ENCODE data around the gene PPP1R37. TPM values are rescaled to one million over a fixed set of nuclear protein-coding genes. Genes with fewer than 3 reads are reported as not detected.

PPP1R37 gene
- total RNA-seq, 4 donors from 2014 or later, result 22.1 to 44.1 (median 33.5) TPM

DNA sequence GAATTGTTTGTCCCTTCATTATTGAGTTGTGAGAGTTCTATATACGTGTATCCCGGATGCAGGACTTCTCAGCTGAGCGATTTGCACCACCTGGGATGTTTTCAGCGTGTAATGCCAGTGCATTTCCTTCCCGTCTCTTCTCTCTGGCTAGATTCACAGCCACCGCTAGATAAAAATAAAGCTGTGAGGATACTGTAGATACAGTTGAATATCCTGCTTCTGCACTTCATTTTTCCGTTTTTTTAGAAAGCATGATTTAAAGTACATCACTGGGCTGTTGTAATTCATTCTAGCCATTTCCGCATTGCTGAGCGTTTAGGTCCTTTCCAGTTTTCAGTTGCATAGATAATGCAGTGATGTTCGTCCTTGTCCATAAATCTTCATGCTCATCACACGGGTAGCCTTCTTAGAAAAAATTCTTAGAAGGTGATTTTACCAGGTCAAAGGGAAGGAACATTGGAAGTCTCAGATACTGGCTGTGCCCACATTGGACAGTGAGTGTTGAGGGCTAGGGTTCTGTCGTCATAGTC, 14.7 kb downstream of the PPP1R37 start:
- 82 to 83% methylated on average over 12 of the region's 12 CpGs for WGBS, 2 donors
- Histone ChIP-seq H3K4me3 (no peak overlapping the region), H3K9me3 (no peaks in the 10 kb centered on the region), H3K27me3 (no peaks in the 10 kb centered on the region), H3K36me3 (peaks cover 0 to 9% (median 0%) of the 10 kb centered on the region in 3 donors), H3K4me1 (peaks cover 0 to 37% (median 18%) of the 10 kb centered on the region in 4 donors), H3K27ac (no peak overlapping the region)
- TF ChIP-seq, protein P1, sequence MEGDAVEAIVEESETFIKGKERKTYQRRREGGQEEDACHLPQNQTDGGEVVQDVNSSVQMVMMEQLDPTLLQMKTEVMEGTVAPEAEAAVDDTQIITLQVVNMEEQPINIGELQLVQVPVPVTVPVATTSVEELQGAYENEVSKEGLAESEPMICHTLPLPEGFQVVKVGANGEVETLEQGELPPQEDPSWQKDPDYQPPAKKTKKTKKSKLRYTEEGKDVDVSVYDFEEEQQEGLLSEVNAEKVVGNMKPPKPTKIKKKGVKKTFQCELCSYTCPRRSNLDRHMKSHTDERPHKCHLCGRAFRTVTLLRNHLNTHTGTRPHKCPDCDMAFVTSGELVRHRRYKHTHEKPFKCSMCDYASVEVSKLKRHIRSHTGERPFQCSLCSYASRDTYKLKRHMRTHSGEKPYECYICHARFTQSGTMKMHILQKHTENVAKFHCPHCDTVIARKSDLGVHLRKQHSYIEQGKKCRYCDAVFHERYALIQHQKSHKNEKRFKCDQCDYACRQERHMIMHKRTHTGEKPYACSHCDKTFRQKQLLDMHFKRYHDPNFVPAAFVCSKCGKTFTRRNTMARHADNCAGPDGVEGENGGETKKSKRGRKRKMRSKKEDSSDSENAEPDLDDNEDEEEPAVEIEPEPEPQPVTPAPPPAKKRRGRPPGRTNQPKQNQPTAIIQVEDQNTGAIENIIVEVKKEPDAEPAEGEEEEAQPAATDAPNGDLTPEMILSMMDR (IDR thresholded peaks at IDR 0.05), result no peak
- no peak for TF ChIP-seq EP300 (IDR thresholded peaks at IDR 0.05)
- TF ChIP-seq POLR2A (IDR thresholded peaks at IDR 0.05), result no peak
- no peak for DNase-seq (ENCODE audit: low spot score in 2 of 2)

DNA sequence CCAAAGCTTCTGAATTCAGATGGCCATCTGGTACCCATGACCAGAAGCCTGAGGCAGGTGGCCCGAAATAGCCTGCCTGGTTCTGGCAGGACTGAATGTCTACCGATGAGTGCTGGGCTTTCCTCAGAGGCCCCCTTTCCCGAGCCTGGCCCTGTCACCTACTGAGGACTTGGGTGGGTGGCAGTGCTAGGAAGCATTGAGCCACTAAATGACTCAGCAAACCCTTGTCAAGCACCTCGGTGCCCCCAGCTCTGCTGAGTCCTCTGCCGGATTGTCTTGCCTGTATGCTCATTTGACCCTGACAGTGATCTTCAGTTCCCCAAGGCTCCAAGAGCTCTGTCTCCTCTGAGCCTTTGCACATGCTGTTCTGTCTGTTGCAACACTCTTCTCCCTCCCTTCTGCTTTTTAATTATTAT, 17.9 kb downstream of the PPP1R37 start:
- 56 to 66% methylated on average over 5 of the region's 5 CpGs for WGBS, 2 donors
- Histone ChIP-seq H3K4me1 (peaks cover 0 to 11% (median 0%) of the 10 kb centered on the region in 4 donors), H3K4me3 (no peak overlapping the region), H3K36me3 (peaks cover 0 to 9% (median 0%) of the 10 kb centered on the region in 3 donors), H3K9me3 (no peaks in the 10 kb centered on the region), H3K27me3 (no peaks in the 10 kb centered on the region), H3K27ac (no peak overlapping the region)
- TF ChIP-seq EP300 (IDR thresholded peaks at IDR 0.05) (no peak), POLR2A (IDR thresholded peaks at IDR 0.05) (no peak)
- TF ChIP-seq, protein P1 (IDR thresholded peaks at IDR 0.05), result no peak
- DNase-seq (ENCODE audit: low spot score in 2 of 2), result no peak

DNA sequence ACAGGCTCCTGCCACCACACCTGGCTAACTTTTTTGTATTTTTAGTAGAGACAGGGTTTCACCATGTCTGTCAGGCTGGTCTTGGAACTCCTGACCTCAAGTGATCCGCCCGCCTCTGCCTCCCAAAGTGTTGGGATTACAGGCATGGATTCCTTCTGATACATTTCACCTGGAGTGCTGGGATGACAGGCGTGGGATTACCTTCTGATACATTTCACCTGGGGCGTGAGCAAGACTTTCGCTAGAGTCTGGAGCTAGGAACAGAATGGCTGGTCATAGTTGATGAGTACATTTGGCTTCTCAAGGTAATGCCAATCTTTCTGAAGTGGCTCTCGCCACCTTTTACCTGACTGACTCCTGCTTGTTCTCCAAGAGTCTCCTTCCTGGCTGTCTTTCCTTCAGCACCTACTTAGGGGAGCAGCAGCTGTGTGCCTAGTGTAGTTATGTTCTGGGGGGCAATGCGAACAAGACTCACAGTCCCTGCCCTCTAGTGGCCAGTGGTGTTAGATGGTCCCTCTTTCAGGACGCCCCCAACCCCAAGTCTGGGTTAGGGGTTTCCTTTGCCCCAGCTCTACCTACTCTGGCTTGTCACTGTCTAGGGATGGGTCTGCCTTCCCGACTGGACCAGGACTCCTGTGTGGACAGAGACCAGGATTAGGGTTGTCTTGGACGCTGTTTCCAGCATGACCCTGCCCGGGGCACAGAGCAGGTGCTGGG, 19.3 kb downstream of the PPP1R37 start:
- Histone ChIP-seq H3K4me1 (peaks cover 0 to 24% (median 3%) of the 10 kb centered on the region in 4 donors), H3K36me3 (peaks cover 0 to 9% (median 0%) of the 10 kb centered on the region in 3 donors), H3K4me3 (no peak overlapping the region), H3K27me3 (no peaks in the 10 kb centered on the region), H3K9me3 (no peaks in the 10 kb centered on the region), H3K27ac (no peak overlapping the region)
- DNase-seq (ENCODE audit: low spot score in 2 of 2), result no peak
- no peak for TF ChIP-seq EP300 (IDR thresholded peaks at IDR 0.05)
- TF ChIP-seq POLR2A (IDR thresholded peaks at IDR 0.05), result no peak
- TF ChIP-seq, protein P1 (IDR thresholded peaks at IDR 0.05), result no peak
- 88 to 94% methylated on average over 11 of the region's 11 CpGs for WGBS, 2 donors

DNA sequence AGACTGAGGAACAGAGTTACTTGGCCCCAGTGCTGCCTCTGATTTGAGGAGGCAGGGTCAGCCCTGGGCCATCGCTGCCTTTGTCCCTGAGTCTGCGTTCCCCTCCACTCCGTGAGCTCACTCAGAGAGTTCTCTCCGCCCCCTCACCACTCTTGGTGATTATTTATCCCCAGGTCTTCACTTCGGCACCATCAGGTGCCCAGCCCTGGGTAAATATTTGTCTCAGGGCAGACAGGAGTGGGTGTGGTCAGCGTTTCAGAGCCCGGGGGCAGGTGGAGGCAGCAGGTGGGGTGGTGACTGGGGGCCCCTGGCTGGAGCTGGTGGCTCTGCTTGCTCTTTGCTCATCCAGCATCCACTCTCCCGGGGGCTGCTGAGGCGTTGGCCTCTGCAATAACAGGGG, 20.6 kb downstream of the PPP1R37 start:
- Histone ChIP-seq H3K4me3 (no peak overlapping the region), H3K9me3 (no peaks in the 10 kb centered on the region), H3K4me1 (peaks cover 0 to 38% (median 14%) of the 10 kb centered on the region in 4 donors), H3K27ac (no peak overlapping the region), H3K27me3 (no peaks in the 10 kb centered on the region), H3K36me3 (peaks cover 0 to 9% (median 0%) of the 10 kb centered on the region in 3 donors)
- TF ChIP-seq POLR2A (IDR thresholded peaks at IDR 0.05), result no peak
- TF ChIP-seq, protein P1 (IDR thresholded peaks at IDR 0.05), result no peak
- TF ChIP-seq EP300 (IDR thresholded peaks at IDR 0.05), result no peak
- 63% methylated on average over 6 to 9 of the region's 9 CpGs for WGBS, 2 donors
- no peak for DNase-seq (ENCODE audit: low spot score in 2 of 2)

DNA sequence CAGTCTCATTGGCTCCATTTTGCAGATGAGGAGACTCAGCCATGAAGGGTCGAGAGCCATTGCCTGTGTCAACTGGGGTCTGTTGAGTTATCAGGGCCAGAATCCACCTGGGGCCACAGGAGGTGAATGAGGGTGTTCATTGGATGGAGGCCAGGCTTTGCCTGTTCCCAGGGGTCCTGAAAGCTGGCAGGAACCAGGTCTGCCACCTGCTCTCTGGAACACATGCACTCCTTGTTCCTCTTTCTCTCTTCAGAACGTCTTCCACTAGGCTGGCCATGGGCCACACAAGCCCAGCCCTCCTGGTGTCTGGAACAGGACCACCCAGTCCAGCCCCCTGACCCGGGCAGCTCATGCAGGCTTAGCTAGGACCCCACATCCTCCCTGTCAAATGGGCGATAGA, 21.1 kb downstream of the PPP1R37 start:
- Histone ChIP-seq H3K27ac (no peak overlapping the region), H3K4me1 (peaks cover 0 to 40% (median 14%) of the 10 kb centered on the region in 4 donors), H3K9me3 (no peaks in the 10 kb centered on the region), H3K27me3 (no peaks in the 10 kb centered on the region), H3K36me3 (peaks cover 0 to 7% (median 0%) of the 10 kb centered on the region in 3 donors), H3K4me3 (no peak overlapping the region)
- no peak for DNase-seq (ENCODE audit: low spot score in 2 of 2)
- TF ChIP-seq, protein P1 (IDR thresholded peaks at IDR 0.05), result no peak
- TF ChIP-seq POLR2A (IDR thresholded peaks at IDR 0.05), result no peak
- no peak for TF ChIP-seq EP300 (IDR thresholded peaks at IDR 0.05)
- WGBS, 2 donors, result 77 to 88% methylated on average over 3 to 4 of the region's 4 CpGs

Data from tibial nerve (tissue), 4 donors.